Liver (tissue), 9 donors: ENCODE measurements around the gene B4GALNT3. TPM values are rescaled to one million over a fixed set of nuclear protein-coding genes. Genes with fewer than 3 reads are reported as not detected.

Experiments used
- DNase-seq: peaks from one replicate; pipeline ENCODE4 v3.0.0-alpha.2; 2017; ENCODE audit warnings: low spot score
- H3K27ac ChIP-seq, 2 donors: one replicate each; pipeline ENCODE4 v1.7.0; 2013; ENCODE audit warnings: inconsistent platforms in 2 of 2, low read length in 2 of 2, control low read depth in 1 of 2, low read depth in 1 of 2, mild to moderate bottlenecking in 1 of 2
- H3K27me3 ChIP-seq, 4 donors: one replicate each; pipeline versions ENCODE4 v1.6.1 to v1.7.0; 2013; ENCODE audit warnings: low read length in 3 of 4, inconsistent platforms in 1 of 4, mild to moderate bottlenecking in 1 of 4, moderate library complexity in 1 of 4; ENCODE audit not compliant: control insufficient read depth in 4 of 4, insufficient read depth in 4 of 4
- H3K36me3 ChIP-seq, 4 donors: one replicate each; pipeline versions ENCODE4 v1.6.1 to v1.7.0; 2013; ENCODE audit warnings: low read length in 3 of 4, mild to moderate bottlenecking in 3 of 4, low read depth in 1 of 4, moderate library complexity in 1 of 4; ENCODE audit not compliant: control insufficient read depth in 4 of 4, insufficient read depth in 3 of 4
- H3K4me1 ChIP-seq, 4 donors: one replicate each; pipeline versions ENCODE4 v1.6.1 to v1.7.0; 2013; ENCODE audit warnings: low read length in 3 of 4, mild to moderate bottlenecking in 3 of 4, moderate library complexity in 1 of 4; ENCODE audit not compliant: control insufficient read depth in 4 of 4, insufficient read depth in 4 of 4
- H3K4me3 ChIP-seq, 3 donors: one replicate each; pipeline versions ENCODE4 v1.6.1 to v1.7.0; 2013; ENCODE audit warnings: low read length in 3 of 3, control low read depth in 1 of 3, low read depth in 1 of 3, mild to moderate bottlenecking in 1 of 3
- H3K9ac ChIP-seq, 2 donors: one replicate each; pipeline ENCODE4 v1.7.0; 2013; ENCODE audit warnings: low read length in 2 of 2, mild to moderate bottlenecking in 2 of 2, moderate library complexity in 2 of 2, control low read depth in 1 of 2, low read depth in 1 of 2
- H3K9me3 ChIP-seq, 4 donors: one replicate each; pipeline versions ENCODE4 v1.6.1 to v1.7.0; 2013; ENCODE audit warnings: low read length in 3 of 4; ENCODE audit not compliant: control insufficient read depth in 4 of 4
- EGR1 ChIP-seq, 2 donors: IDR thresholded peaks; 2 replicates each; pipeline ENCODE4 v1.6.1; 2016 to 2018; ENCODE audit warnings: antibody characterized with exemption in 2 of 2, low read depth in 2 of 2
- FOXA1 ChIP-seq: IDR thresholded peaks from 2 replicates; pipeline ENCODE4 v1.6.1; 2016; ENCODE audit warnings: antibody characterized with exemption
- FOXA2 ChIP-seq: IDR thresholded peaks from 2 replicates; pipeline ENCODE4 v1.6.1; 2016; ENCODE audit warnings: antibody characterized with exemption
- GABPA ChIP-seq, 2 donors: IDR thresholded peaks in 1 of 2; conservative IDR thresholded peaks in 1 of 2; 2 replicates each; pipeline ENCODE4 v1.6.1; 2016; ENCODE audit warnings: antibody characterized with exemption in 2 of 2, mild to moderate bottlenecking in 1 of 2, moderate library complexity in 1 of 2
- HNF4A ChIP-seq, 2 donors: conservative IDR thresholded peaks; 2 replicates each; pipeline ENCODE4 v1.6.1; 2016; ENCODE audit warnings: antibody characterized with exemption in 2 of 2, mild to moderate bottlenecking in 2 of 2
- HNF4G ChIP-seq: IDR thresholded peaks from 2 replicates; pipeline ENCODE4 v1.6.1; 2016; ENCODE audit warnings: antibody characterized with exemption
- JUND ChIP-seq, 2 donors: IDR thresholded peaks; 2 replicates each; pipeline ENCODE4 v1.6.1; 2016; ENCODE audit warnings: antibody characterized with exemption in 2 of 2
- NR2F2 ChIP-seq: IDR thresholded peaks from 2 replicates; pipeline ENCODE4 v1.6.1; 2016; ENCODE audit warnings: antibody characterized with exemption
- RAD21 ChIP-seq, 2 donors: IDR thresholded peaks; 2 replicates each; pipeline ENCODE4 v1.6.1; 2016; ENCODE audit warnings: antibody characterized with exemption in 2 of 2, mild to moderate bottlenecking in 2 of 2
- RXRA ChIP-seq, 2 donors: IDR thresholded peaks; 2 replicates each; pipeline ENCODE4 v1.6.1; 2017 to 2018; ENCODE audit warnings: antibody characterized with exemption in 2 of 2, mild to moderate bottlenecking in 1 of 2
- SP1 ChIP-seq: IDR thresholded peaks from 2 replicates; pipeline ENCODE4 v1.6.1; 2018; ENCODE audit warnings: antibody characterized with exemption, mild to moderate bottlenecking
- TAF1 ChIP-seq: conservative IDR thresholded peaks from 2 replicates; pipeline ENCODE4 v1.6.1; 2016; ENCODE audit warnings: antibody characterized with exemption, mild to moderate bottlenecking
- YY1 ChIP-seq: IDR thresholded peaks from 2 replicates; pipeline ENCODE4 v1.6.1; 2016; ENCODE audit warnings: antibody characterized with exemption, mild to moderate bottlenecking
- WGBS: extraction: QIAGEN DNeasy Blood & Tissue Kit; methylation state at CpG from one replicate; pipeline ENCODE4 v1.1.7; 2013; 5-methylcytosine and 5-hydroxymethylcytosine counted together
- polyA plus RNA-seq, 2 donors: library from polyadenylated mRNA; stranded (reverse) in 1 of 2; unstranded in 1 of 2; fragments of 200-250 nt in 1 of 2; fragments of >200 nt in 1 of 2; fragmentation: Nextera tagmentation in 1 of 2; extraction: Ambion mirVana in 1 of 2; gene quantifications; one replicate each; pipeline versions ENCODE4 v1.2.1 to v1.2.3, GENCODE V29; 2013 to 2015
- total RNA-seq, 2 donors: library from RNA; depleted of rRNA; stranded (reverse); fragments of >200 nt; gene quantifications; one replicate each; pipeline ENCODE4 v1.2.3, GENCODE V29; 2014
- TF ChIP-seq, protein P1 (sequence below): IDR thresholded peaks from 2 replicates; pipeline ENCODE4 v1.6.1; 2016; ENCODE audit warnings: antibody characterized with exemption, mild to moderate bottlenecking
- TF ChIP-seq, protein P2 (sequence below): IDR thresholded peaks from 2 replicates; pipeline ENCODE4 v1.6.1; 2016; ENCODE audit warnings: antibody characterized with exemption
- TF ChIP-seq, protein P3 (sequence below): fragments of 150-350 bp; IDR thresholded peaks from 2 replicates; pipeline ENCODE4 v1.5.1; 2017; ENCODE audit warnings: improper control_type of control experiment, low read depth, low read length; ENCODE audit not compliant: missing input control
- TF ChIP-seq, protein P4 (sequence below): IDR thresholded peaks from 2 replicates; pipeline ENCODE4 v1.6.1; 2016; ENCODE audit warnings: antibody characterized with exemption
- TF ChIP-seq, protein P5 (sequence below): IDR thresholded peaks from 2 replicates; pipeline ENCODE4 v1.6.1; 2016; ENCODE audit warnings: antibody characterized with exemption
- donor health status: healthy.
- donor health status: healthy.
- donor health status: healthy.
- donor health status: healthy.
- donor health status: healthy.

Gene B4GALNT3
- total and polyA plus RNA-seq, 4 donors: 0.09 to 0.25 (median 0.14) TPM; not detected in 1

DNA sequence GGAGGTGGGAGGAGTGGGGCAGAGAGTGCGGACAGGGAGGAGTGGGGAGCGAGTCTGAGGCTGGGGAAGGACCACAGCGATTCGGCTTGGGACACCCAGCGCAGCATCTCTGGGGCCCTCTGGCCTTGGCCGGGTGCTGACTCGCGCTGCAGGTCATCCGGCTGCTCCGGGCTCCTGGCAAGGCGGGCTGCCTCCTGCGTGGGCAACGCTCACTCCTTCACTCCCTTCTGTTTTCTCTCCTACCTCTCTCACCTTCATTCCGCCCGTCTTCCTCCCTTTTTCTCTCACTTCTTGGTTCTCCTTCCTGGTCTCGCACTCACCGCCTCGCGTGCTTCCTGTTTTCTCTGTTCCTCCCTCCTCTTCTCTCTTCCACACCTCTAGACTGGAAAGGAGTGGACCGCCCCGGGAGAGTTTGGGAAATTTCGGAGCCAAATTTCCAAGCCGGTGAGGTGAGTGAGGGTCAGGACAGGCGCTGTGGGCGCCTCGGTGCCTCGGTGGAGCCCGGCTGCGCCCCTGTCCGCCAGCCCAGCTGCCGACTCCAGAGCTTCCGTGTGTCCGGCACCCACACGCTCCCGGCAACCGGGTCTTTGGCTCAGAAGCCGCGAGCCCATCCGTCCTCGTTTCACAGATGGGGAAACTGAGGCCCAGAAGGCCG is 86.7 kb downstream of the B4GALNT3 start:
- Histone ChIP-seq H3K9ac (no peak overlapping the region), H3K4me1 (peaks cover 0 to 6% (median 3%) of the 10 kb centered on the region in 4 donors), H3K27me3 (no peaks in the 10 kb centered on the region), H3K36me3 (no peaks in the 10 kb centered on the region), H3K27ac (no peak overlapping the region), H3K4me3 (no peak overlapping the region), H3K9me3 (no peaks in the 10 kb centered on the region)
- no peak for DNase-seq
- TF ChIP-seq NR2F2: no peak
- no peak for TF ChIP-seq JUND (IDR thresholded peaks at IDR 0.05)
- TF ChIP-seq EGR1 (IDR thresholded peaks at IDR 0.05; ENCODE audit: low read depth in 2 of 2): no peak
- TF ChIP-seq, protein P1, sequence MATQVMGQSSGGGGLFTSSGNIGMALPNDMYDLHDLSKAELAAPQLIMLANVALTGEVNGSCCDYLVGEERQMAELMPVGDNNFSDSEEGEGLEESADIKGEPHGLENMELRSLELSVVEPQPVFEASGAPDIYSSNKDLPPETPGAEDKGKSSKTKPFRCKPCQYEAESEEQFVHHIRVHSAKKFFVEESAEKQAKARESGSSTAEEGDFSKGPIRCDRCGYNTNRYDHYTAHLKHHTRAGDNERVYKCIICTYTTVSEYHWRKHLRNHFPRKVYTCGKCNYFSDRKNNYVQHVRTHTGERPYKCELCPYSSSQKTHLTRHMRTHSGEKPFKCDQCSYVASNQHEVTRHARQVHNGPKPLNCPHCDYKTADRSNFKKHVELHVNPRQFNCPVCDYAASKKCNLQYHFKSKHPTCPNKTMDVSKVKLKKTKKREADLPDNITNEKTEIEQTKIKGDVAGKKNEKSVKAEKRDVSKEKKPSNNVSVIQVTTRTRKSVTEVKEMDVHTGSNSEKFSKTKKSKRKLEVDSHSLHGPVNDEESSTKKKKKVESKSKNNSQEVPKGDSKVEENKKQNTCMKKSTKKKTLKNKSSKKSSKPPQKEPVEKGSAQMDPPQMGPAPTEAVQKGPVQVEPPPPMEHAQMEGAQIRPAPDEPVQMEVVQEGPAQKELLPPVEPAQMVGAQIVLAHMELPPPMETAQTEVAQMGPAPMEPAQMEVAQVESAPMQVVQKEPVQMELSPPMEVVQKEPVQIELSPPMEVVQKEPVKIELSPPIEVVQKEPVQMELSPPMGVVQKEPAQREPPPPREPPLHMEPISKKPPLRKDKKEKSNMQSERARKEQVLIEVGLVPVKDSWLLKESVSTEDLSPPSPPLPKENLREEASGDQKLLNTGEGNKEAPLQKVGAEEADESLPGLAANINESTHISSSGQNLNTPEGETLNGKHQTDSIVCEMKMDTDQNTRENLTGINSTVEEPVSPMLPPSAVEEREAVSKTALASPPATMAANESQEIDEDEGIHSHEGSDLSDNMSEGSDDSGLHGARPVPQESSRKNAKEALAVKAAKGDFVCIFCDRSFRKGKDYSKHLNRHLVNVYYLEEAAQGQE: no peak
- TF ChIP-seq GABPA (IDR thresholded peaks at IDR 0.05 in 1 of 2, conservative IDR thresholded peaks at IDR 0.05 in 1 of 2): no peak
- no peak for TF ChIP-seq RXRA (IDR thresholded peaks at IDR 0.05)
- no peak for TF ChIP-seq TAF1
- TF ChIP-seq FOXA2: no peak
- TF ChIP-seq, protein P2, sequence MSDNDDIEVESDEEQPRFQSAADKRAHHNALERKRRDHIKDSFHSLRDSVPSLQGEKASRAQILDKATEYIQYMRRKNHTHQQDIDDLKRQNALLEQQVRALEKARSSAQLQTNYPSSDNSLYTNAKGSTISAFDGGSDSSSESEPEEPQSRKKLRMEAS: no peak
- no peak for TF ChIP-seq YY1
- TF ChIP-seq, protein P3, sequence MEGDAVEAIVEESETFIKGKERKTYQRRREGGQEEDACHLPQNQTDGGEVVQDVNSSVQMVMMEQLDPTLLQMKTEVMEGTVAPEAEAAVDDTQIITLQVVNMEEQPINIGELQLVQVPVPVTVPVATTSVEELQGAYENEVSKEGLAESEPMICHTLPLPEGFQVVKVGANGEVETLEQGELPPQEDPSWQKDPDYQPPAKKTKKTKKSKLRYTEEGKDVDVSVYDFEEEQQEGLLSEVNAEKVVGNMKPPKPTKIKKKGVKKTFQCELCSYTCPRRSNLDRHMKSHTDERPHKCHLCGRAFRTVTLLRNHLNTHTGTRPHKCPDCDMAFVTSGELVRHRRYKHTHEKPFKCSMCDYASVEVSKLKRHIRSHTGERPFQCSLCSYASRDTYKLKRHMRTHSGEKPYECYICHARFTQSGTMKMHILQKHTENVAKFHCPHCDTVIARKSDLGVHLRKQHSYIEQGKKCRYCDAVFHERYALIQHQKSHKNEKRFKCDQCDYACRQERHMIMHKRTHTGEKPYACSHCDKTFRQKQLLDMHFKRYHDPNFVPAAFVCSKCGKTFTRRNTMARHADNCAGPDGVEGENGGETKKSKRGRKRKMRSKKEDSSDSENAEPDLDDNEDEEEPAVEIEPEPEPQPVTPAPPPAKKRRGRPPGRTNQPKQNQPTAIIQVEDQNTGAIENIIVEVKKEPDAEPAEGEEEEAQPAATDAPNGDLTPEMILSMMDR: no peak
- TF ChIP-seq, protein P4, sequence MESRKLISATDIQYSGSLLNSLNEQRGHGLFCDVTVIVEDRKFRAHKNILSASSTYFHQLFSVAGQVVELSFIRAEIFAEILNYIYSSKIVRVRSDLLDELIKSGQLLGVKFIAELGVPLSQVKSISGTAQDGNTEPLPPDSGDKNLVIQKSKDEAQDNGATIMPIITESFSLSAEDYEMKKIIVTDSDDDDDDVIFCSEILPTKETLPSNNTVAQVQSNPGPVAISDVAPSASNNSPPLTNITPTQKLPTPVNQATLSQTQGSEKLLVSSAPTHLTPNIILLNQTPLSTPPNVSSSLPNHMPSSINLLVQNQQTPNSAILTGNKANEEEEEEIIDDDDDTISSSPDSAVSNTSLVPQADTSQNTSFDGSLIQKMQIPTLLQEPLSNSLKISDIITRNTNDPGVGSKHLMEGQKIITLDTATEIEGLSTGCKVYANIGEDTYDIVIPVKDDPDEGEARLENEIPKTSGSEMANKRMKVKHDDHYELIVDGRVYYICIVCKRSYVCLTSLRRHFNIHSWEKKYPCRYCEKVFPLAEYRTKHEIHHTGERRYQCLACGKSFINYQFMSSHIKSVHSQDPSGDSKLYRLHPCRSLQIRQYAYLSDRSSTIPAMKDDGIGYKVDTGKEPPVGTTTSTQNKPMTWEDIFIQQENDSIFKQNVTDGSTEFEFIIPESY: no peak
- no peak for TF ChIP-seq FOXA1
- no peak for TF ChIP-seq HNF4A (conservative IDR thresholded peaks at IDR 0.05)
- TF ChIP-seq HNF4G: no peak
- TF ChIP-seq, protein P5, sequence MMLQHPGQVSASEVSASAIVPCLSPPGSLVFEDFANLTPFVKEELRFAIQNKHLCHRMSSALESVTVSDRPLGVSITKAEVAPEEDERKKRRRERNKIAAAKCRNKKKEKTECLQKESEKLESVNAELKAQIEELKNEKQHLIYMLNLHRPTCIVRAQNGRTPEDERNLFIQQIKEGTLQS: no peak
- TF ChIP-seq SP1: no peak
- TF ChIP-seq RAD21 (IDR thresholded peaks at IDR 0.05): no peak
- WGBS: 74% methylated on average over 41 of the region's 41 CpGs
